ENCODE data around the gene GRIP2. TPM values are rescaled to one million over a fixed set of nuclear protein-coding genes. Genes with fewer than 3 reads are reported as not detected.

GRIP2 gene
- total RNA-seq, 1 experiment from 2014 or later, result 4.0 TPM

DNA sequence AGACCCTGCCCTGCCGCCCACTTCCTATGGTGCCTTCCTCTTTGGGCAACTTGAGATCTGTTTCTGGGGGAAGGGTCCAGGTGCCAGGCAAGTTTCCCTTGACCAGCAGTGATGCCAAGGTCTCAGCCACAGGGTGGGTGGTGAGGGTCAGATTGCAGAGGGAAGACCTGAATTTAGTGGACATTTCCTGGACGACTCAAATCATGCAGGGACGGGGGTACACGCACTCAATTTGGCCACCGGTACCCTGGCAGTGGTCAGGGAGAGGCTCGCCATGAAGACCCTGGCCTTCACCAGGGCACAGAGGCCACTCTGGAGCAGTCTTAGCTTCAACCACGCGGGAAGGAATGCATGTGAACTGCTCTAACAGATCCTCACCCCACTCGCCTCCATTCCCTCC lies 1.5 kb upstream of the GRIP2 start:
- no peak overlapping the region for H3K27ac ChIP-seq
- DNase-seq (ENCODE audit: low read depth in 1 of 2, low spot score in 2 of 2), result no peak
- no peaks in the 10 kb centered on the region for H3K4me1 ChIP-seq (replicated peaks)
- H3K36me3 ChIP-seq, result no peaks in the 10 kb centered on the region
- no peak overlapping the region for H3K4me3 ChIP-seq
- H3K27me3 ChIP-seq (replicated peaks), result no peaks in the 10 kb centered on the region
- no peaks in the 10 kb centered on the region for H3K9me3 ChIP-seq (replicated peaks)

DNA sequence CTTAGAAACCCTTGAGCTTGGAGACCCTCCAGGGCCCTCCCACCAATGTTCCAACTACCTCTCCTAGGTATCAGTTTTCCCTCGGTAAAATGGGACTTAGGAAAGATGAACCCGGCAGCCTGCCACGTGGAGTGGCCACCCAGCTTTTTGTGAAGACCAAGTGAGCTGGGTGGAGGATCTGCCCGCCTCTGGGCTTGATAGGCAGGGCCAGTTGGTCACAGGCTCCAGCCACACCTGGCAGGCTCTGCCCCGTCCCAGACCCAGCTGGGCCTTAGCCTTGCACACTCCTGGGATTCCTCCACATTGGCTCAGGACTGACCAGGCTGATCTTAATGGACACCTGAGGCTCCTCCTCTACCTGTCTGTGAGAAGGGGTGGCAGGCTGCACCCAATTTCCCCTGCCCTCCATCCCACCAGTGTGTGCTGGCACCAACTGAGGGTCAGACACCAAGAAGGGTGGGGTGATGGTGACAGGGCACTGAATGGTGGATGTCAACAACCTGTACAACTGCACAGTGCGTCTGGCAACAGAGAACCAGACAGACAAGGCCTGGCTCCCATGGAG lies 761 bp upstream of the GRIP2 start:
- no peak overlapping the region for H3K27ac ChIP-seq
- DNase-seq (ENCODE audit: low read depth in 1 of 2, low spot score in 2 of 2), result no peak
- no peaks in the 10 kb centered on the region for H3K36me3 ChIP-seq
- H3K4me3 ChIP-seq, result no peak overlapping the region
- H3K4me1 ChIP-seq (replicated peaks), result no peaks in the 10 kb centered on the region
- no peaks in the 10 kb centered on the region for H3K9me3 ChIP-seq (replicated peaks)
- no peaks in the 10 kb centered on the region for H3K27me3 ChIP-seq (replicated peaks)

DNA sequence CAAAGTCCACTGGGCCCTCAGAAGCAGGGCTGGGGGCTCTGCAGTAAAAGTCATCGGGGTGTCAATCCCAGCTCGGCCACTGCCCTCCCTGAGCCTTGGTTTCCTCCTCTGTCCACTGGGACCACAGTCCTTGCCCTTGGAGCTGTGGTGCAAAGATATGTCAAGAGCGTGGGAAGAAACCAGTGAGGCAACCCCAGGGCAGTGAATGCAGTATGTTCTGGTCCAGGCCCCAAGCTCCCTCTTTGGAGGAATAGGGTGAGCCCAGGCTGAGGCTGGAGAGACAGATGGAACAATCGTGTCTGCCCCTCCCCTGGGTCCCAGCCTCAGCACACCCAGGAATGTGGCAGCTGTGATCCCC lies 779 bp downstream of the GRIP2 start:
- Histone ChIP-seq H3K27me3 (replicated peaks) (no peaks in the 10 kb centered on the region), H3K27ac (no peak overlapping the region), H3K4me3 (no peak overlapping the region), H3K9me3 (replicated peaks) (no peaks in the 10 kb centered on the region), H3K4me1 (replicated peaks) (no peaks in the 10 kb centered on the region), H3K36me3 (no peaks in the 10 kb centered on the region)
- DNase-seq (ENCODE audit: low read depth in 1 of 2, low spot score in 2 of 2), result no peak

DNA sequence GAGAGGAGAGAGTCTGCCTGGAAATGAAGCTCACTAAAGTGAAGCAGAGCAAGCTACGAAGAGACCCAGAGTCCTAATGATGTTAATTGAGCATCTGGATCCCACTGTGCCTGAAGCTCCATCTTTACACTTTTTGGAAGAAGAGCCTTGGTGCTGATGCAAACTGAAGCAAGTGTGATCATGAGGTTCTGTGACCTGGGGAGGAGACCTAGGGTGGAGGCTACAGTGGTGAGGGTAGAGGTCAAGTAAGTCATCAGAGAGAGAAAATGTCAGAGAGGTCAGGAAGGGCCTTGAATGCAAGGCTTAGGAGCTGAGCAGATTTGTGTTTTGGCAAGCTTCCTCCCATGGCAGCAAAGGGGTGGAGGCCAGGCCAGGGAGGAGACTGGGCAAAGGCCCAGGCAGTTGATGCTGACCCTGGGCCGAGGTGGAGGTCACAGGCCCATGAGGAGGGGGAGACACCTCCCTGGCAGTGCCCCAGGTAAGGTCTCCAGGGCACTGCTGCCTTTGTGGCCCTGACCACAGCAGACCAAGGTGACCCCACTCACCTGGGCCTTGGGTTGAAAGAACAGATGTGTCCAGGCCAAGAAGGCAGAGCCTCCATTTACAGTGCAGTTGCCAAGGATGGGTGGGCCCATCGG lies 1.6 kb downstream of the GRIP2 start:
- H3K27ac ChIP-seq, result no peak overlapping the region
- H3K36me3 ChIP-seq, result no peaks in the 10 kb centered on the region
- H3K9me3 ChIP-seq (replicated peaks), result no peaks in the 10 kb centered on the region
- no peak for DNase-seq (ENCODE audit: low read depth in 1 of 2, low spot score in 2 of 2)
- no peaks in the 10 kb centered on the region for H3K27me3 ChIP-seq (replicated peaks)
- no peak overlapping the region for H3K4me3 ChIP-seq
- H3K4me1 ChIP-seq (replicated peaks), result no peaks in the 10 kb centered on the region

DNA sequence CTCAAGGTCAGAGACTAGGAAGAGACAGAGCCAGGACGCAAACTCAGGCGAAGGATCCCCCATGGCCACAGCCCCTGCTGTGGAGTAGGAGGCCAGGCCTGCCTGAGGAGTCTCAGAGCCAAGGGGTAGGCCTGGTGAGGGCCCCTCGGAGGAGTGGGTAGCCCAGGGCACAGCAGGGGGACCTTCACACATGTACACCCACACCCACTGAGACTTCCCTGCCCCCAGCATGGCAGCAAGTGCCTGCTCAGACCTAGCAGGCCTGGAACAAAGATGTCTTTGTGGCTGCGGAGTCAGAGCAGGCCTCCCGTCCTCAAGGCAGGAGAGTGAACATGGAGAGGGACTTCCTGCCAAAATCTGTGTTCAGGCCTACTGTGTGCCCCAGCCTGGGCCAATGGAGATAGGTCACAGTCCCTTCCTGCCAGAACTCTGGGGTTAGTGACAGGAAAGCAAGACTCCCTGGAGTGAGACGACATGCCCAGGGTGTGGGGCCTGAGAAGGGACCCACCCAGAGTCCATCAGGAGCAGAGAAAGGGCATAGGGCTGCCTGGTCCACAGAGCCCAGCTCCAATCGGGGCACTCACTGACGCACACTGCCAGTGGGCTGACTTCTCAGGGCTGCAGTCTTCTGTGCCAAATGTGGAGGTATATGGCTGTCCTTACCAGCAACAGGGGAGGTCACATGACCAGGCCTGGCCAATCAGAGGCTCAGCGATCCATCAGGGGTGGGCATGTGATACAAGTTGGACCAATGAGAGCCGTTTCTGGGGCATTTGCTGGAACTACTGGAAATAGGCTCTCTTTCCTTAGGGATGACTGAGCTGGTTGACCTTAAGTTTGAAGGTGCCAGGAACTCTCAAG lies 2.3 kb downstream of the GRIP2 start:
- DNase-seq (ENCODE audit: low read depth in 1 of 2, low spot score in 2 of 2), result no peak
- Histone ChIP-seq H3K4me1 (replicated peaks) (no peaks in the 10 kb centered on the region), H3K9me3 (replicated peaks) (no peaks in the 10 kb centered on the region)

DNA sequence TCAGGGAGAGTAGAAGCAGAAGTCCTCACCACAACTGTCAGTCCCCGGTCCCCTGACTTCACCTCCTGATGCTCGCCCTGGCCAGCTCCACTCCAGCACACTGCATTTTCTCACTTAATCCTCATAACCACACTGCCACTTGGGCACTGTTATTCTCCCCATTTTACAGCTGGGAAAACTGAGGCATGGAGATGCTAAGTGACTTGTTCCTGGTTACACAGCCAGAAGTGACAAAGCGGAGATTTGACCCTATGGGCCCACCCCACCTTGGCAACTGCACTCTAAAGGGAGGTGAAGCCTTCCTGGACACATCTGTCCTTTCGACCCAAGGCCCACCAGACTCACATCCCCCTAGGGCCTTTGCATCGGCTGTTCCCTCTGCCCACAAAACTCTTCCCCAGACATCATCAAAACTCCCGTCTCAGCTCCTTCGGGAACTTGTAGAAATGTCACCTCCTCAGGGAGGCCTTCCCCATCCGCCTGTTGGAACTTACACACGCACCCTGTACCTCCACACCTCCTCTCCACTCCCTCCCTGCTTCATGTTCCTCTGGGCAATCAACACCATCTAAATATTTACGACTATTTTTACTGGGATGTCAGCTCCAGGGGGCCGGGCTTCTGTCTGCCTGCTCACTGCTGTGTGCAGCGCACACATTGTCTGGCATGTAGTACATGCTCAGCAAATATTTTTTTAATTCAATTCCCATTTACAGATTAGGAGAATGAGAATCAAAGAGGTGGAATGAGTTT lies 3.1 kb downstream of the GRIP2 start:
- H3K4me1 ChIP-seq (replicated peaks), result no peaks in the 10 kb centered on the region
- no peak overlapping the region for H3K27ac ChIP-seq
- H3K9me3 ChIP-seq (replicated peaks), result no peaks in the 10 kb centered on the region

More for the DNA sequence above, 2.3 kb downstream of the GRIP2 start:
- Histone ChIP-seq H3K36me3 (no peaks in the 10 kb centered on the region), H3K27me3 (replicated peaks) (no peaks in the 10 kb centered on the region), H3K4me3 (no peak overlapping the region), H3K27ac (no peak overlapping the region)

DNA sequence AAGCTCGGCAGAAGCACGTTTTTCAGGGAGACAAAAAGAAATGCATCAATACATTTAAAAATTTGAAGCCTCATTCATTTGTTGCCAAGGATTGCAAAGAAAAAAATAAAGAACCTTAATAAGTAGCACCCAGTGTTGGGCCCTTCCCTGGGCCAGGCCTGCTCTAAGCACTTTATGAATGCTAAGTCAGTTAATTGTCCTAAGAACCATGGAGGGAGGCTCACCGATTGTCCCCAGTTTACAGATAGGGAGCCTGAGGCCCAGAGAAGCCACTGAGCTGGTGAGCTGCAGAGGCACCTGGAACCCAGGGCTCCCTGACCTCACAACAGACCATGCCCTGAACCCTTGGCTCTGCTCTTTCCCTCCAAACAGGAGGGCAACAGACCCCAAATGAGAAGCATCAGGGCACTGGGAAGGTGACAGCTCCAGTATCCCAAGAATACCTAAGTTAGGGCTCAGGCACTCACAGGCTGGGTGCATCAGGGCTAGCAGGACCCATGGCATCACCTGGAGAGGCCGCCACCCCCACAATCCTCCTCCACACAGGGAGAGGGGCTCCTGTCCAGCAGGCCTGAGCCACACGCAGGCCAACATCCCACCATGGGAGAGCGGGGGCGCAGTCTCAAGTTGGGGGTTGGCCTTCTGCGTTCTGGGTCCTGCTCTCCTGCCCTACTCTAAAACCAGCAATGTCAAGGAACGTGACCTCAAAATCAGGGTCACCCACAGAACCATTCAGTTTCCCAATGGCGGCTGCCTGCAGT lies 3.9 kb downstream of the GRIP2 start:
- Histone ChIP-seq H3K27ac (no peak overlapping the region), H3K27me3 (replicated peaks) (no peaks in the 10 kb centered on the region), H3K36me3 (no peaks in the 10 kb centered on the region), H3K9me3 (replicated peaks) (no peaks in the 10 kb centered on the region), H3K4me1 (replicated peaks) (no peaks in the 10 kb centered on the region), H3K4me3 (no peak overlapping the region)
- DNase-seq (ENCODE audit: low read depth in 1 of 2, low spot score in 2 of 2), result no peak

More for the DNA sequence above, 3.1 kb downstream of the GRIP2 start:
- no peaks in the 10 kb centered on the region for H3K36me3 ChIP-seq
- no peaks in the 10 kb centered on the region for H3K27me3 ChIP-seq (replicated peaks)
- DNase-seq (ENCODE audit: low read depth in 1 of 2, low spot score in 2 of 2), result no peak
- no peak overlapping the region for H3K4me3 ChIP-seq

DNA sequence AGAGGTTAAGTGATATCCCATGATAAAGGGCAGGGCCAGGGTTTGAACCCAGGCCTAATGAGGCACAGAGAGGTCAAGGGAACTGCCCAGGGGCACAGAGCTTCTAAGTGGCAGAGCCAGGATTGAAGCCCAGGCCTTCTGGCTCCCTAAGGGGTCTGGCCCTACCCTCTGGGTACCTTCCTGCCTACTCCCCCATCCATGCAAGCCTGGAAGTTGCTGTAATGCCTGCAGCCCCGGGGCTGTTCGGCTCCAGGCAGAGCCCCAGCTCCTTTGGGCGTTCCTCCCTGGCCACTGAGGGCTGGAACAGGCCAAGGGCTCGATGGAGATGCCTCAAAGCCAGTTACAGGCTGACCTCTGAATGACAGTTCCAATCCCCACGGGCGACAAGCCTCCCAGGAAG lies 4.5 kb downstream of the GRIP2 start:
- Histone ChIP-seq H3K27me3 (replicated peaks) (no peaks in the 10 kb centered on the region), H3K9me3 (replicated peaks) (no peaks in the 10 kb centered on the region), H3K27ac (no peak overlapping the region), H3K4me3 (no peak overlapping the region), H3K4me1 (replicated peaks) (no peaks in the 10 kb centered on the region), H3K36me3 (no peaks in the 10 kb centered on the region)
- DNase-seq (ENCODE audit: low read depth in 1 of 2, low spot score in 2 of 2), result no peak

DNA sequence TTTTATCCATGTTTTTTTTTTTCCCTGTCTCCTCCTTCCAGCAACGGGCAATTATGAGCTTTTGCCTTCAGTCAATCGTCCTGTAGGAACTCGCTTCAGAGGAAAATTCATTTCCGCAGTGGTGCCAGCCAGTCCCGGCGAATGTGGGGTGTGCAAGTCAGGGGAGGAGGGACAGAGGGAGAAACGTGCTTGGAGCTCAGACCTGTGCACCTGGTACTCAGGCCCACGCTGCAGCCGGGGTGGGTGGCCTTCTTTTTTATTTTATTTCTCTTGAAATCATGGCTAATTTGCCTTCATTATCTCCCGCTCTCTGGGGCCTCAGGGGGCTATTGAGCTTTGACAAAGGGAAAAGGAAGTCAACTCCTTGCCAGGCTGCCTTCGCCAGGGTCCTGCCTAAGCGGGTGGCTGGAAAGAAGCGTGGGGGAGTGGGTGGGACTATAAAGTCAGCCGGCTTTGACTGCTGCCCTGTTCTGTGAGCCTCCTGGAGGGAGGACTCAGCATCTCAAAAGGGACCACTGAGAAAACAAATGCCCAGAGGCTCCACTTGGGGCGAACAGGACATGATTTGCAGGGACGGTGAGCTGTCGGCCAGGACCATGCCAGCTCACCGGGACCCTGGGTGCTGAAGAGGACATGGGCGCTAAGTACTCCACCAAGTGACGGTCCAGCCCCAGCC lies 5.5 kb downstream of the GRIP2 start:
- Histone ChIP-seq H3K27me3 (replicated peaks) (no peaks in the 10 kb centered on the region), H3K4me1 (replicated peaks) (no peaks in the 10 kb centered on the region), H3K36me3 (no peaks in the 10 kb centered on the region), H3K27ac (no peak overlapping the region), H3K4me3 (no peak overlapping the region), H3K9me3 (replicated peaks) (no peaks in the 10 kb centered on the region)
- DNase-seq (ENCODE audit: low read depth in 1 of 2, low spot score in 2 of 2), result no peak

DNA sequence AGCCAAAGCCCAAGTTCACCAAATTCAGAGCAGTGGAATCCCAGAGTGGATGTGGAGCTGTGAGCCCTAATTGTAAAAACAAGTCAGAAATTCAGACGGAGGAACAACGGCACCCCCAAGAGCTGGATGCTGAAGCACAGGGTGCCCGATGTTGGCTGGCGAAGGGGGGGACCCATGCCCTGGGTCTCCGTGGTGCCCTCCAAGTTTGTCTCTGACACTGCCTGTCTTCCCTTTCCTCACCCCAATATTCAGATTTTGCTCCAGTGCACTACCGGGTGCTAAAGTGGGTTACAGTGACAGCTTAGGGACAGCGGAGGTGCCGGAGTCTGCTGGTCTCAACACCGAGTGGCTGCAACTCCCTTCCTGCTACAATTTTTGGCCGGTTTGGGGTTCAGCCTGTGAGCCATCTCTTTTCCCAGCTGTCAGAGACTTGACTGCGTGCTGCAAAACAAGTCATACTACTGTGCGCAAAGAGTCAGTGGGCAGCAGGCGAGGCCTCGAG lies 6.6 kb downstream of the GRIP2 start:
- Histone ChIP-seq H3K4me1 (replicated peaks) (no peaks in the 10 kb centered on the region), H3K4me3 (no peak overlapping the region), H3K9me3 (replicated peaks) (no peaks in the 10 kb centered on the region), H3K27ac (no peak overlapping the region), H3K27me3 (replicated peaks) (no peaks in the 10 kb centered on the region), H3K36me3 (no peaks in the 10 kb centered on the region)
- no peak for DNase-seq (ENCODE audit: low read depth in 1 of 2, low spot score in 2 of 2)

DNA sequence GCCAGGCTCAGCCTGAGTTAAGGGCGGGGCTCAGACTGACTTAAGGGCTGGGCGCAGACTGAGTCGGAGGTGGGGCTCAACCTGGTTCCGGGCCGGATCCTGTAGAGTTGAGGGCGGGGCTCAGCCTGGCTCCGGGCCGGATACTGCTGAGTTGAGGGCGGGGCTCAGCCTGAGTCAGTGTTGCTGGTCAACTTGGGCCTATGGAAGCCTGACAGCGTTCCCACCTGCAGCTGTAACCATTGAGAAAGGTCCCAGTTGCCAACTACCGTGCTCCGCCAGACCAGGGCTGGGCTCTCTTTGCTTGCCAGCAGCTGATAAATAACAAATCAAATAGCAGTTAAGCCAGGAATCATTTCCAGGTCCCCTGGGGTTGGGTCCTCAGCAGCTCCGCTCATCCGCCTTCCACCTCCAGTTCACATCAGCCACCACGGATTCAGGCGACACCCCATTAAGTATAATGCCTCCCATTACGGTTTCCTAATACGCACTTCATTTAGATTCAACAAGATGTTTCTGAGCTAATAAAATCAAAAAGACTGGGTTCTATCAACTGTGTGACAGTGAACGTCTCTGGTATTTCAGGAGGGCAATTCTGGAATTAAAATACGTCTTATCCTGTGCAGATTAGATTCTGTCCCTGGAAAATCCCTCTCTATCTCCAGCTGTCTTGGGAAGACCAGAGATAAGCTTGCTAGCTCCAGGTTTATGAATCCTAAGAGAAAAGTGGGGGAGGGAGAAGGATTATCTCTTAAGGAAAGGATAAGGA lies 7.3 kb downstream of the GRIP2 start:
- no peaks in the 10 kb centered on the region for H3K9me3 ChIP-seq (replicated peaks)
- H3K27ac ChIP-seq, result no peak overlapping the region
- no peaks in the 10 kb centered on the region for H3K27me3 ChIP-seq (replicated peaks)
- H3K36me3 ChIP-seq, result no peaks in the 10 kb centered on the region
- no peaks in the 10 kb centered on the region for H3K4me1 ChIP-seq (replicated peaks)
- no peak overlapping the region for H3K4me3 ChIP-seq
- no peak for DNase-seq (ENCODE audit: low read depth in 1 of 2, low spot score in 2 of 2)

DNA sequence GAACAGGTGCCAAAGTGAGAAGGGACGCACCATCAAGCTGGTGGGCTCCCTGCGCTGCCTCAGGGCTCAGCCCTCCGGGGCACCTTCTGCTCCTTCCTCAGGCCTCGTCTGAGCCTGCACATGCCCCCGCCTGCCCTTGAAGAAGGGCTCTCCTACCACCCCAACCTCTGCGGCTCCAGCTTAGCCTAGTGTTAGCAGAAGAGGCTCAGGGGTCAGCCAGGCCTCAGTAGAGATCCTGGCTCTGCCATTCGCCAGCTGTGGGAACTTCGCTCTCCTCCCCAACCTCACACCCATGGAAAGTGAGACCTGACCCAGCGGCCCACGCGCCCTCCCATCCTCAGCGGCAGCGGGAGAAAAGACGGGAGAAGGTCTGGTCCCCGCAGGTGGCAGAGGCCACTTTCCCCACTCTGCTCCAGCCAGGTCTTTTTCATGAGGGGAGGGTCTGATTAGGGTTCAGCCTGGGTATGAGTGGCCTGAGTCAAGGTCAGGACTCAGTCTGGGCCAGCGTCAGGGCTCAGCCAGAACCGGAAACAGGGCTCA lies 8.2 kb downstream of the GRIP2 start:
- H3K27ac ChIP-seq, result no peak overlapping the region
- no peaks in the 10 kb centered on the region for H3K36me3 ChIP-seq
- H3K4me3 ChIP-seq, result no peak overlapping the region
- H3K9me3 ChIP-seq (replicated peaks), result no peaks in the 10 kb centered on the region
- no peak for DNase-seq (ENCODE audit: low read depth in 1 of 2, low spot score in 2 of 2)
- no peaks in the 10 kb centered on the region for H3K27me3 ChIP-seq (replicated peaks)
- H3K4me1 ChIP-seq (replicated peaks), result no peaks in the 10 kb centered on the region
